Measurements from ENCODE around the gene CEP57L1.

GRCh38 chr6:109172101-109172746, 76.9 kb downstream of the CEP57L1 start:
- TF ChIP-seq CTCF (IDR thresholded peaks at IDR 0.05): no peak
- TF ChIP-seq POLR2A (IDR thresholded peaks at IDR 0.05): no peak
